ENCODE results near the gene FAM193B. TPM values are rescaled to one million over a fixed set of nuclear protein-coding genes. Genes with fewer than 3 reads are reported as not detected.
"Not testable (repeated sequence)": the region's sequence is repeated elsewhere in the genome, so short reads cannot be mapped to it uniquely, and the experiment has no call there.

The FAM193B gene
- total and polyA plus RNA-seq, 7 donors = 9.0 to 87.4 (median 41.8) TPM

- TF ChIP-seq EP300 (IDR thresholded peaks at IDR 0.05) = no peak
- no peak for TF ChIP-seq POLR2A (IDR thresholded peaks at IDR 0.05)
- no peak for TF ChIP-seq POLR2AphosphoS5 (IDR thresholded peaks at IDR 0.05)
- no peak for TF ChIP-seq CTCF (IDR thresholded peaks at IDR 0.05)
- Histone ChIP-seq H3K27ac (no peak overlapping the region), H3K9me3 (peaks cover 0 to 3% (median 0%) of the 10 kb centered on the region in 4 donors), H3K4me1 (no peaks in the 10 kb centered on the region), H3K27me3 (no peaks in the 10 kb centered on the region), H3K36me3 (no peaks in the 10 kb centered on the region), H3K4me3 (no peak overlapping the region)
- intact Hi-C loops (cut with DNase I) = no loop called here
- WGBS, 2 donors = 50 to 67% methylated on average over 1 of the region's 1 CpG
- no peak for DNase-seq
Observed at GRCh38 chr5:177575488-177575887, 21.1 kb upstream of the FAM193B start.

- 79 to 86% methylated on average over 2 of the region's 2 CpGs for WGBS, 2 donors
- no peak overlapping the region for H3K27ac ChIP-seq
- H3K9me3 ChIP-seq = peaks cover 0 to 3% (median 0%) of the 10 kb centered on the region in 4 donors
- H3K4me1 ChIP-seq = no peaks in the 10 kb centered on the region
- H3K4me3 ChIP-seq = no peak overlapping the region
- no peak for TF ChIP-seq POLR2AphosphoS5 (IDR thresholded peaks at IDR 0.05)
- H3K36me3 ChIP-seq = no peaks in the 10 kb centered on the region
- H3K27me3 ChIP-seq = peaks cover 0 to 3% (median 0%) of the 10 kb centered on the region in 3 donors
- intact Hi-C loops (cut with DNase I) = no loop called here
- DNase-seq = no peak
Observed at GRCh38 chr5:177569894-177570293, 15.5 kb upstream of the FAM193B start.

GRCh38 chr5:177568326-177568725, 14.0 kb upstream of the FAM193B start:
- intact Hi-C loops (cut with DNase I) = no loop called here
- Histone ChIP-seq H3K9me3 (peaks cover 0 to 3% (median 0%) of the 10 kb centered on the region in 4 donors), H3K27ac (no peak overlapping the region), H3K4me3 (no peak overlapping the region), H3K27me3 (peaks cover 0 to 3% (median 0%) of the 10 kb centered on the region in 3 donors), H3K36me3 (no peaks in the 10 kb centered on the region), H3K4me1 (no peaks in the 10 kb centered on the region)
- WGBS, 2 donors = 78 to 79% methylated on average over 7 of the region's 7 CpGs
- no peak for TF ChIP-seq POLR2AphosphoS5 (IDR thresholded peaks at IDR 0.05)
- DNase-seq = no peak

- TF ChIP-seq CTCF (IDR thresholded peaks at IDR 0.05) (no peak), POLR2A (IDR thresholded peaks at IDR 0.05) (no peak), POLR2AphosphoS5 (IDR thresholded peaks at IDR 0.05) (no peak)
- Histone ChIP-seq H3K9me3 (no peaks in the 10 kb centered on the region), H3K4me3 (no peak overlapping the region), H3K36me3 (no peaks in the 10 kb centered on the region), H3K4me1 (no peaks in the 10 kb centered on the region), H3K27ac (no peak overlapping the region), H3K27me3 (peaks cover 0 to 3% (median 0%) of the 10 kb centered on the region in 3 donors)
- DNase-seq = no peak
- intact Hi-C loops (cut with DNase I) = no loop called here
- WGBS, 2 donors = 70 to 78% methylated on average over 8 of the region's 8 CpGs
Observed at GRCh38 chr5:177565046-177565445, 10.7 kb upstream of the FAM193B start.

GRCh38 chr5:177559446-177559941, 5.1 kb upstream of the FAM193B start:
- H3K9me3 ChIP-seq; H3K27me3 ChIP-seq; H3K27ac ChIP-seq; H3K4me3 ChIP-seq; DNase-seq; intact Hi-C loops (cut with DNase I); H3K36me3 ChIP-seq; H3K4me1 ChIP-seq: not testable (repeated sequence)
- 61 to 67% methylated on average over 8 of the region's 8 CpGs for WGBS, 2 donors

GRCh38 chr5:177557796-177558195, 3.4 kb upstream of the FAM193B start:
- Histone ChIP-seq H3K4me3 (no peak overlapping the region), H3K27me3 (no peaks in the 10 kb centered on the region), H3K27ac (no peak overlapping the region), H3K36me3 (no peaks in the 10 kb centered on the region), H3K9me3 (no peaks in the 10 kb centered on the region), H3K4me1 (peaks cover 0 to 18% (median 8%) of the 10 kb centered on the region in 4 donors)
- intact Hi-C loops (cut with DNase I) = no loop called here
- DNase-seq = no peak
- TF ChIP-seq CTCF (IDR thresholded peaks at IDR 0.05) (no peak), POLR2AphosphoS5 (IDR thresholded peaks at IDR 0.05) (no peak), POLR2A (IDR thresholded peaks at IDR 0.05) (no peak), EP300 (IDR thresholded peaks at IDR 0.05) (no peak)
- 88 to 92% methylated on average over 5 of the region's 5 CpGs for WGBS, 2 donors

All from sigmoid colon (tissue), 7 donors.